ENCODE results near the gene CNTRL.

DNA sequence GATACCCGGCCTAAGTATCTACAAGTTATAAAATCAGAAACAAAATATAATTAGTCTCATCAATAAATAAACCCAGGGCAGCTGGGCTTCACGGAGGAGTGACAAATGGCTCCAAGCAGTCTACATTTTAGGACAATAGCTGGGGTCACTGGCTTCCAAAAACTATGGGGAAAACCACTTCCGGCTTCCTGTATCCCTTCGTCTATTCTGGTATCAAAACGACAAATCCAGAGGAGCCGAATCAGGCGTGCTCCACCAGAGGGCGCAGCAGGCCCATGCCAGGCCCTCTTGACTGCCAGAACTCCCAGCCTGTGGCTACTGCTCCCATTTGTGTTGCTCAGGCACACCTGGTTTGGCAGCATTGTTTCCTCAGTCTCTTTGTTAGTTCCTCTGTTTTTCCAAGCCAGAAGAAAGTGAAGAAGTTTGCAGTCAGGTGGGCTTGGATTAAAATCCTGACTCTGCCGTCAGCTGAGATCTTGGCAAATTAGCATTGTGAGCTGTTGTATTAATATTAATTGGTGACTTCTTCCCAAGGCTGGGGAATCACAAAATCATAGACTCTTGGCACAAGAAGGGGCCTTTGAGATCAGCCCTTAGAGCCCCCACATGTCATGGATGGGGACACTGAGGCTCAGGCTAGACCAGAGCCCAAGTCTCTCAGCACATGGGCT, 138.5 kb downstream of the CNTRL start:
- TF ChIP-seq POLR2A (IDR thresholded peaks at IDR 0.05; ENCODE audit: low read depth, low read length) = no peak
- no peak for TF ChIP-seq POLR2AphosphoS5 (IDR thresholded peaks at IDR 0.05; ENCODE audit: low read depth, low read length)

All from GM12892 (cell line).